WTC11 (cell line): ENCODE data around the gene TMOD3.

Source experiments
- CBFB ChIP-seq: sonication (generic); formaldehyde crosslinking; IDR thresholded peaks from 2 replicates; pipeline ENCODE4 v1.8.1; 2022; ENCODE audit warnings: mild to moderate bottlenecking, low read depth, missing genetic modification reagents
- CTCF ChIP-seq: fragments of 200-600 bp; IDR thresholded peaks from 2 replicates; pipeline ENCODE4 v1.8.0; 2022; ENCODE audit warnings: antibody characterized with exemption
- E2F1 ChIP-seq: sonication (generic); formaldehyde crosslinking; IDR thresholded peaks from 2 replicates; pipeline ENCODE4 v1.8.0; 2022; ENCODE audit warnings: mild to moderate bottlenecking, missing genetic modification reagents
- NR1H2 ChIP-seq: sonication (generic); formaldehyde crosslinking; IDR thresholded peaks from 2 replicates; pipeline ENCODE4 v1.9.0; 2021; ENCODE audit warnings: mild to moderate bottlenecking, moderate library complexity, missing genetic modification reagents
- NR3C1 ChIP-seq: sonication (generic); formaldehyde crosslinking; conservative IDR thresholded peaks from 2 replicates; pipeline ENCODE4 v1.8.1; 2023; ENCODE audit warnings: low read depth, mild to moderate bottlenecking, missing genetic modification reagents
- ZBTB21 ChIP-seq: sonication (generic); formaldehyde crosslinking; IDR thresholded peaks from 2 replicates; pipeline ENCODE4 v1.8.1; 2023; ENCODE audit warnings: mild to moderate bottlenecking, missing genetic modification reagents, borderline replicate concordance

GRCh38 chr15:51866161-51866560 is 36.7 kb downstream of the TMOD3 start:
- TF ChIP-seq CTCF (no peak), CBFB (CRISPR knock-in tag) (no peak), E2F1 (CRISPR knock-in tag) (no peak), NR1H2 (no peak), NR3C1 (no peak), ZBTB21 (CRISPR knock-in tag) (no peak)
